Measurements from ENCODE around the gene LDLRAD2. TPM values are rescaled to one million over a fixed set of nuclear protein-coding genes. Genes with fewer than 3 reads are reported as not detected.

The LDLRAD2 gene
- total and polyA plus RNA-seq, 9 of the 15 experiments (the other 6 are each of a cell fraction or from before 2014, with no cell fraction given), result 0.45 to 0.48 TPM; not detected in 7

DNA sequence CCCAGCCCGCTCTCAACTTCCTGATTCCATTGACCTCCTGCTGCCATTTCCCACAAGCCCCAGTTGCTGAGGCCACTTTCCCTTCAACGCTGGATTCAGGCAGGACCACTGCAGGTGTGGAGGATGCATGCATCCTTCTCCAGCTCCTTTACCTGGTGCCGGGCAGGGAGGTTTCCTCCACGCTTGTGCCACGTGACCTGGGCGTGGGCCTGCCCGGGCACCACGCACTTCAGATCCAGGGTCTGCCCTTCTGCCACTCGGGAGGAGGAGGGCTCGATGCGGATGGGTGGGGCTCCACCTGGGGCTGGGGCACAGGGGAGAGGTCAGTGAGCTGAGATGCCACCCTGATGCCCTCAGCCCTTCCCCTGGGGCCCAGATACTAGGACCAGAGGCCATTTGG, 31.9 kb downstream of the LDLRAD2 start (continued):
- TF ChIP-seq ZNF551 (CRISPR knock-in tag; IDR thresholded peaks at IDR 0.05) (no peak), NFE2 (IDR thresholded peaks at IDR 0.05; ENCODE audit: low read depth) (no peak), ZNF133 (CRISPR knock-in tag; IDR thresholded peaks at IDR 0.05) (no peak), HDAC1 (IDR thresholded peaks at IDR 0.05) (no peak)
- TF ChIP-seq, protein P1, sequence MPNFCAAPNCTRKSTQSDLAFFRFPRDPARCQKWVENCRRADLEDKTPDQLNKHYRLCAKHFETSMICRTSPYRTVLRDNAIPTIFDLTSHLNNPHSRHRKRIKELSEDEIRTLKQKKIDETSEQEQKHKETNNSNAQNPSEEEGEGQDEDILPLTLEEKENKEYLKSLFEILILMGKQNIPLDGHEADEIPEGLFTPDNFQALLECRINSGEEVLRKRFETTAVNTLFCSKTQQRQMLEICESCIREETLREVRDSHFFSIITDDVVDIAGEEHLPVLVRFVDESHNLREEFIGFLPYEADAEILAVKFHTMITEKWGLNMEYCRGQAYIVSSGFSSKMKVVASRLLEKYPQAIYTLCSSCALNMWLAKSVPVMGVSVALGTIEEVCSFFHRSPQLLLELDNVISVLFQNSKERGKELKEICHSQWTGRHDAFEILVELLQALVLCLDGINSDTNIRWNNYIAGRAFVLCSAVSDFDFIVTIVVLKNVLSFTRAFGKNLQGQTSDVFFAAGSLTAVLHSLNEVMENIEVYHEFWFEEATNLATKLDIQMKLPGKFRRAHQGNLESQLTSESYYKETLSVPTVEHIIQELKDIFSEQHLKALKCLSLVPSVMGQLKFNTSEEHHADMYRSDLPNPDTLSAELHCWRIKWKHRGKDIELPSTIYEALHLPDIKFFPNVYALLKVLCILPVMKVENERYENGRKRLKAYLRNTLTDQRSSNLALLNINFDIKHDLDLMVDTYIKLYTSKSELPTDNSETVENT (CRISPR knock-in tag; IDR thresholded peaks at IDR 0.05), result no peak

DNA sequence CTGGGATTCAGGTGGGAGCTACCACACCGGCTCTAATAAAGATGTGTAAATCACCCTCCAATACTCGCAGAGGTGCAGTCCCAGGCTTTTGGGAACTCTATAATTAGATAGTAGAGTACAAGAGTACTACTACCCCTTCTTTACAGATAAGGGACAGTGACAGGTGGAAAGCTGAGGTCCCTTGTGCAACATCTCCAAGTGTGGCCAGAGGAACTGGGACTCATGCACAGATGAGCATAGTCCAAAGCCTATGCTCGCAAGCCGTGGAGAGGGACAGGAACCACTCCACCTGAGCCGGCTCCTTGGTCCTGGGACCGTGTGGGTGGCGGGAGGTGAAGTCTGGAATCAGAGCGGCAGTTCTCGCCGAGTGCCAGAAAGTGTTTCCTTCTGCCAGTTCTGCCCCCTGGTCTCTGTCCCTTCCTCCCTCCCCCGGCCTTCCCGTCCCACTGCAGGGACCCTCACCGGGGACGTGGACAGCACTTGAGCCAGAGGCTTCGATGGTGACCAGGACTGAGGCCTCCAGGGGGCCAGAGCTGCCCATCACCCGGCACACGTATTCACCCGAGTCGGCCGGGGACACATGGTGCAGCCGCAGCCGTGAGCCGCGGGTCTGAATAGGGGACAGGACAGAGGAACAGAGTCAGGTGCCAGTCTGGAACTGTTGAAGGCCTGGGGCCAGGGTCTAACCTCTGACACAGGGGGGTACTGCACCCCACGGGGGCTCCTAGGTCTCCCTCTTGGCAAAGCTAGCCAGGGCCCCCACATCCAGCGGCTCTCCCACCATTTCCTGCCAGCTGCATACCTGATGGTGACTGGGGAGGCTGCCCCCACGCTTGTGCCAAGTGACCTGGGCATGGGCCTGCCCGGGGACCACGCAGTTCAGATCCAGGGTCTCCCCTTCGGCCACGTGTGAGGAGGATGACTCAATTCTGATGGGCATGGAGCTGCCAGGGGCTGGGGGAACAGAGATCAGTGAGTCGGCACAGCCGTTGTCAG, 33.9 kb downstream of the LDLRAD2 start:
- Histone ChIP-seq H3K4me2 (ENCODE audit: insufficient read depth, low read length) (no peak overlapping the region), H2AFZ (ENCODE audit: low read depth, low read length) (no peak overlapping the region), H3K27ac (ENCODE audit: extremely low read depth, low read depth, low read length) (no peak overlapping the region), H3K9me3 (replicated peaks; ENCODE audit: control insufficient read depth, insufficient read depth, low read depth, low read length) (no peaks in the 10 kb centered on the region), H3K9me1 (ENCODE audit: control insufficient read depth, insufficient read depth, low read length) (peaks cover 7% of the 10 kb centered on the region), H3K79me2 (ENCODE audit: control insufficient read depth, insufficient read depth, low read length) (no peaks in the 10 kb centered on the region), H3K9ac (ENCODE audit: insufficient read depth in 1 of 2, low read depth in 2 of 2, low read length in 2 of 2) (0 out of 4 replicates have a peak overlapping the region, but pooled peaks of 1 of the 2 experiments have one; percentile 17), H3K4me1 (replicated peaks in 1 of 2; ENCODE audit: control insufficient read depth in 2 of 2, insufficient read depth in 2 of 2, low read length in 2 of 2) (peaks cover 0 to 26% of the 10 kb centered on the region in 2 experiments; a peak in 1 of 5 replicates), H3K36me3 (ENCODE audit: control insufficient read depth, insufficient read depth, low read length) (peaks cover 89% of the 10 kb centered on the region), H4K20me1 (replicated peaks; ENCODE audit: control insufficient read depth, insufficient read depth, low read length) (no peaks in the 10 kb centered on the region; the same call in 1 of the 2 replicates), H3K27me3 (ENCODE audit: control insufficient read depth in 2 of 2, insufficient read depth in 2 of 2, low read length in 2 of 2) (no peaks in the 10 kb centered on the region), H3K4me3 (no peak overlapping the region)
- no peak for FAIRE-seq
- no peak for ATAC-seq
- ChIA-PET CTCF (ENCODE audit: low intra/inter-chr PET ratio) (no interaction called here), POLR2A (no interaction called here)
- 92% methylated on average over 31 of the region's 33 CpGs for WGBS (ENCODE audit: insufficient coverage, low coverage, missing lambda C conversion rate)
- in situ Hi-C loops (cut with MboI) (no loop called here), intact Hi-C loops (cut with micrococcal nuclease) (no loop called here)
- TF ChIP-seq RBFOX2 (IDR thresholded peaks at IDR 0.05; ENCODE audit: low read depth, low read length), result no peak
- no peak for TF ChIP-seq MEIS2 (IDR thresholded peaks at IDR 0.05; ENCODE audit: partially characterized antibody)
- 0 out of 2 replicates have a peak, but pooled peaks have one; percentile 13 for TF ChIP-seq SMC3 (conservative IDR thresholded peaks at IDR 0.05; ENCODE audit: insufficient read depth, low read depth, low read length)
- TF ChIP-seq, protein P2, sequence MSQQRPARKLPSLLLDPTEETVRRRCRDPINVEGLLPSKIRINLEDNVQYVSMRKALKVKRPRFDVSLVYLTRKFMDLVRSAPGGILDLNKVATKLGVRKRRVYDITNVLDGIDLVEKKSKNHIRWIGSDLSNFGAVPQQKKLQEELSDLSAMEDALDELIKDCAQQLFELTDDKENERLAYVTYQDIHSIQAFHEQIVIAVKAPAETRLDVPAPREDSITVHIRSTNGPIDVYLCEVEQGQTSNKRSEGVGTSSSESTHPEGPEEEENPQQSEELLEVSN (IDR thresholded peaks at IDR 0.05; ENCODE audit: borderline replicate concordance in 1 of 2, extremely low read depth in 1 of 2, insufficient read depth in 1 of 2, insufficient read length in 1 of 2, low read depth in 1 of 2, low read length in 1 of 2, poor library complexity in 1 of 2, severe bottlenecking in 1 of 2), result no peak
- TF ChIP-seq ZNF239 (CRISPR knock-in tag; IDR thresholded peaks at IDR 0.05), result no peak
- peak; percentile 45 for TF ChIP-seq RBM22 (IDR thresholded peaks at IDR 0.05; ENCODE audit: low read depth, low read length, poor library complexity, severe bottlenecking)
- TF ChIP-seq SMARCA5 (IDR thresholded peaks at IDR 0.05), result no peak
- BruUV-seq (replicated peaks), result no TSS peak
- no peak for DNase-seq (ENCODE audit: extremely low read depth in 1 of 4, low spot score in 3 of 4)

Data from K562 (cell line).